GM12878 (cell line): ENCODE data around the gene MAP3K7. TPM values are rescaled to one million over a fixed set of nuclear protein-coding genes. Genes with fewer than 3 reads are reported as not detected.

Source experiments
- CHD1 ChIP-seq: IDR thresholded peaks from 2 replicates; pipeline ENCODE4 v1.6.1; 2012; ENCODE audit warnings: low read depth, low read length, improper control_type of control experiment
- HDAC6 ChIP-seq: fragments of 200-600 bp; sonication (generic); IDR thresholded peaks from one replicate; pipeline ENCODE4 v1.8.0; 2017; ENCODE audit warnings: antibody characterized with exemption; ENCODE audit not compliant: unreplicated experiment
- POLR2AphosphoS2 ChIP-seq: IDR thresholded peaks from 2 replicates; pipeline ENCODE4 v1.6.1; 2011; ENCODE audit warnings: low read depth, mild to moderate bottlenecking, low read length, improper control_type of control experiment, moderate library complexity
- polyA plus RNA-seq, 11 experiments: library from polyadenylated mRNA; depleted of rRNA in 4 of 11; unstranded in 6 of 11; stranded (reverse) in 5 of 11; fragments of >200 nt; fragmentation: Nextera tagmentation in 4 of 11; fragmentation: Illumina TruSeq in 1 of 11; extraction: Ambion mirVana in 4 of 11; extraction: Trizol in 1 of 11; gene quantifications; 1 replicate in 1 of 11; 2 replicates in 10 of 11; pipeline versions ENCODE4 v1.2.1 to v1.2.3, GENCODE V29; 2011 to 2016; ENCODE audit warnings: inconsistent platforms in 2 of 11, missing spikeins in 2 of 11, low read depth in 1 of 11
- total RNA-seq, 4 experiments: library from RNA; depleted of rRNA in 3 of 4; stranded (reverse); fragments of >200 nt in 3 of 4; fragmentation: Illumina TruSeq in 1 of 4; extraction: Trizol in 1 of 4; gene quantifications; 2 replicates each; pipeline versions ENCODE4 v1.2.1 to v1.2.3, GENCODE V29; 2013 to 2021
- TF ChIP-seq, protein P1 (sequence below): fragments of 450-650 bp; IDR thresholded peaks from 2 replicates; pipeline ENCODE4 v1.6.1; 2016; ENCODE audit warnings: mild to moderate bottlenecking, moderate library complexity, borderline replicate concordance
- TF ChIP-seq, protein P2 (sequence below): fragments of 450-650 bp; IDR thresholded peaks from 2 replicates; pipeline ENCODE4 v1.6.1; 2018; ENCODE audit warnings: mild to moderate bottlenecking, low read depth, moderate library complexity; ENCODE audit not compliant: partially characterized antibody

MAP3K7 gene
- total and polyA plus RNA-seq, 10 of the 15 experiments (the other 5 are each of a cell fraction or from before 2014, with no cell fraction given), result 7.0 to 42.6 (median 22.0) TPM

GRCh38 chr6:90494067-90494780, 92.6 kb downstream of the MAP3K7 start (continued):
- TF ChIP-seq, protein P1, sequence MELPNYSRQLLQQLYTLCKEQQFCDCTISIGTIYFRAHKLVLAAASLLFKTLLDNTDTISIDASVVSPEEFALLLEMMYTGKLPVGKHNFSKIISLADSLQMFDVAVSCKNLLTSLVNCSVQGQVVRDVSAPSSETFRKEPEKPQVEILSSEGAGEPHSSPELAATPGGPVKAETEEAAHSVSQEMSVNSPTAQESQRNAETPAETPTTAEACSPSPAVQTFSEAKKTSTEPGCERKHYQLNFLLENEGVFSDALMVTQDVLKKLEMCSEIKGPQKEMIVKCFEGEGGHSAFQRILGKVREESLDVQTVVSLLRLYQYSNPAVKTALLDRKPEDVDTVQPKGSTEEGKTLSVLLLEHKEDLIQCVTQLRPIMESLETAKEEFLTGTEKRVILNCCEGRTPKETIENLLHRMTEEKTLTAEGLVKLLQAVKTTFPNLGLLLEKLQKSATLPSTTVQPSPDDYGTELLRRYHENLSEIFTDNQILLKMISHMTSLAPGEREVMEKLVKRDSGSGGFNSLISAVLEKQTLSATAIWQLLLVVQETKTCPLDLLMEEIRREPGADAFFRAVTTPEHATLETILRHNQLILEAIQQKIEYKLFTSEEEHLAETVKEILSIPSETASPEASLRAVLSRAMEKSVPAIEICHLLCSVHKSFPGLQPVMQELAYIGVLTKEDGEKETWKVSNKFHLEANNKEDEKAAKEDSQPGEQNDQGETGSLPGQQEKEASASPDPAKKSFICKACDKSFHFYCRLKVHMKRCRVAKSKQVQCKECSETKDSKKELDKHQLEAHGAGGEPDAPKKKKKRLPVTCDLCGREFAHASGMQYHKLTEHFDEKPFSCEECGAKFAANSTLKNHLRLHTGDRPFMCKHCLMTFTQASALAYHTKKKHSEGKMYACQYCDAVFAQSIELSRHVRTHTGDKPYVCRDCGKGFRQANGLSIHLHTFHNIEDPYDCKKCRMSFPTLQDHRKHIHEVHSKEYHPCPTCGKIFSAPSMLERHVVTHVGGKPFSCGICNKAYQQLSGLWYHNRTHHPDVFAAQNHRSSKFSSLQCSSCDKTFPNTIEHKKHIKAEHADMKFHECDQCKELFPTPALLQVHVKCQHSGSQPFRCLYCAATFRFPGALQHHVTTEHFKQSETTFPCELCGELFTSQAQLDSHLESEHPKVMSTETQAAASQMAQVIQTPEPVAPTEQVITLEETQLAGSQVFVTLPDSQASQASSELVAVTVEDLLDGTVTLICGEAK, result no peak
- TF ChIP-seq CHD1 (no peak), HDAC6 (no peak), POLR2AphosphoS2 (no peak)
- TF ChIP-seq, protein P2, sequence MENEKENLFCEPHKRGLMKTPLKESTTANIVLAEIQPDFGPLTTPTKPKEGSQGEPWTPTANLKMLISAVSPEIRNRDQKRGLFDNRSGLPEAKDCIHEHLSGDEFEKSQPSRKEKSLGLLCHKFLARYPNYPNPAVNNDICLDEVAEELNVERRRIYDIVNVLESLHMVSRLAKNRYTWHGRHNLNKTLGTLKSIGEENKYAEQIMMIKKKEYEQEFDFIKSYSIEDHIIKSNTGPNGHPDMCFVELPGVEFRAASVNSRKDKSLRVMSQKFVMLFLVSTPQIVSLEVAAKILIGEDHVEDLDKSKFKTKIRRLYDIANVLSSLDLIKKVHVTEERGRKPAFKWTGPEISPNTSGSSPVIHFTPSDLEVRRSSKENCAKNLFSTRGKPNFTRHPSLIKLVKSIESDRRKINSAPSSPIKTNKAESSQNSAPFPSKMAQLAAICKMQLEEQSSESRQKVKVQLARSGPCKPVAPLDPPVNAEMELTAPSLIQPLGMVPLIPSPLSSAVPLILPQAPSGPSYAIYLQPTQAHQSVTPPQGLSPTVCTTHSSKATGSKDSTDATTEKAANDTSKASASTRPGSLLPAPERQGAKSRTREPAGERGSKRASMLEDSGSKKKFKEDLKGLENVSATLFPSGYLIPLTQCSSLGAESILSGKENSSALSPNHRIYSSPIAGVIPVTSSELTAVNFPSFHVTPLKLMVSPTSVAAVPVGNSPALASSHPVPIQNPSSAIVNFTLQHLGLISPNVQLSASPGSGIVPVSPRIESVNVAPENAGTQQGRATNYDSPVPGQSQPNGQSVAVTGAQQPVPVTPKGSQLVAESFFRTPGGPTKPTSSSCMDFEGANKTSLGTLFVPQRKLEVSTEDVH, result no peak
